Measurements from ENCODE around the gene PACS2. TPM values are rescaled to one million over a fixed set of nuclear protein-coding genes. Genes with fewer than 3 reads are reported as not detected.

PACS2 gene
- polyA plus RNA-seq, 3 donors = 3.1 to 87.0 (median 3.7) TPM

- intact Hi-C loops (cut with micrococcal nuclease) = no loop called here
- no peak for TF ChIP-seq CTCF (IDR thresholded peaks at IDR 0.05)
- H3K4me3 Mint-ChIP-seq = no peak overlapping the region
- H3K9me3 Mint-ChIP-seq = no peaks in the 10 kb centered on the region
- peaks cover 10% of the 10 kb centered on the region for H3K4me1 Mint-ChIP-seq
- peaks cover 67% of the 10 kb centered on the region for H4K20me1 ChIP-seq (ENCODE audit: insufficient read depth, low read length)
- H3K27me3 Mint-ChIP-seq (ENCODE audit: low read depth in 3 of 3) = peaks cover 0 to 2% (median 0%) of the 10 kb centered on the region in 3 donors
- H3K36me3 Mint-ChIP-seq = peaks cover 4 to 35% of the 10 kb centered on the region in 2 donors
- H3K4me1 ChIP-seq (ENCODE audit: control insufficient read depth in 1 of 2, insufficient read depth in 2 of 2, low read length in 2 of 2) = no peaks in the 10 kb centered on the region
- peaks cover 56% of the 10 kb centered on the region for H3K79me2 ChIP-seq (ENCODE audit: insufficient read depth, low read length)
- 85% methylated on average over 10 of the region's 12 CpGs for WGBS (ENCODE audit: insufficient coverage)
- H3K4me2 ChIP-seq (replicated peaks; ENCODE audit: extremely low read depth, low read length, poor library complexity, severe bottlenecking) = no peak overlapping the region
- H3K9ac ChIP-seq (ENCODE audit: insufficient read depth, low read length, poor library complexity, severe bottlenecking) = no peak overlapping the region
- H2AFZ ChIP-seq (ENCODE audit: insufficient read depth, low read depth, low read length, poor library complexity, severe bottlenecking) = no peak overlapping the region
- H3K9me3 ChIP-seq (replicated peaks in 1 of 2; ENCODE audit: control insufficient read depth in 1 of 2, insufficient read depth in 1 of 2, low read length in 2 of 2) = no peaks in the 10 kb centered on the region
- H3K36me3 ChIP-seq (replicated peaks in 1 of 2; ENCODE audit: control insufficient read depth in 1 of 2, insufficient read depth in 2 of 2, low read length in 2 of 2) = peaks cover 2 to 11% of the 10 kb centered on the region in 2 donors
- H3K27ac Mint-ChIP-seq = no peak overlapping the region
- no peak overlapping the region for H3K4me3 ChIP-seq (replicated peaks in 1 of 3; ENCODE audit: low read depth in 2 of 3, low read length in 3 of 3)
- no peak for DNase-seq
- H3K27ac ChIP-seq (ENCODE audit: low read depth in 1 of 2, low read length in 2 of 2) = no peak overlapping the region
- no peaks in the 10 kb centered on the region for H3K27me3 ChIP-seq (ENCODE audit: control insufficient read depth in 2 of 2, insufficient read depth in 2 of 2, low read length in 2 of 2)
These were observed 118.1 kb downstream of the PACS2 start for GRCh38 chr14:105432657-105433056.

GRCh38 chr14:105433161-105433605, 118.6 kb downstream of the PACS2 start:
- no peaks in the 10 kb centered on the region for H3K9me3 ChIP-seq (replicated peaks in 1 of 2; ENCODE audit: control insufficient read depth in 1 of 2, insufficient read depth in 1 of 2, low read length in 2 of 2)
- 91% methylated on average over 14 of the region's 17 CpGs for WGBS (ENCODE audit: insufficient coverage)
- Mint-ChIP-seq H3K4me1 (peaks cover 8% of the 10 kb centered on the region), H3K4me3 (no peak overlapping the region), H3K9me3 (no peaks in the 10 kb centered on the region), H3K27me3 (ENCODE audit: low read depth in 3 of 3) (peaks cover 0 to 2% (median 0%) of the 10 kb centered on the region in 3 donors), H3K36me3 (peaks cover 4 to 38% of the 10 kb centered on the region in 2 donors), H3K27ac (peak overlapping the region in 1 of 7 donors; percentile 31)
- peaks cover 60% of the 10 kb centered on the region for H3K79me2 ChIP-seq (ENCODE audit: insufficient read depth, low read length)
- no peak overlapping the region for H3K27ac ChIP-seq (ENCODE audit: low read depth in 1 of 2, low read length in 2 of 2)
- peaks cover 69% of the 10 kb centered on the region for H4K20me1 ChIP-seq (ENCODE audit: insufficient read depth, low read length)
- H3K4me3 ChIP-seq (replicated peaks in 1 of 3; ENCODE audit: low read depth in 2 of 3, low read length in 3 of 3) = no peak overlapping the region
- intact Hi-C loops (cut with micrococcal nuclease) = no loop called here
- no peak overlapping the region for H3K4me2 ChIP-seq (replicated peaks; ENCODE audit: extremely low read depth, low read length, poor library complexity, severe bottlenecking)
- peaks cover 2 to 14% of the 10 kb centered on the region in 2 donors for H3K36me3 ChIP-seq (replicated peaks in 1 of 2; ENCODE audit: control insufficient read depth in 1 of 2, insufficient read depth in 2 of 2, low read length in 2 of 2)
- H3K4me1 ChIP-seq (ENCODE audit: control insufficient read depth in 1 of 2, insufficient read depth in 2 of 2, low read length in 2 of 2) = no peaks in the 10 kb centered on the region
- H3K27me3 ChIP-seq (ENCODE audit: control insufficient read depth in 2 of 2, insufficient read depth in 2 of 2, low read length in 2 of 2) = no peaks in the 10 kb centered on the region
- no peak for DNase-seq
- no peak overlapping the region for H3K9ac ChIP-seq (ENCODE audit: insufficient read depth, low read length, poor library complexity, severe bottlenecking)
- no peak for TF ChIP-seq CTCF (IDR thresholded peaks at IDR 0.05)
- no peak overlapping the region for H2AFZ ChIP-seq (ENCODE audit: insufficient read depth, low read depth, low read length, poor library complexity, severe bottlenecking)
